SU-DHL-6 (cell line): Measurements from ENCODE around the gene ARL11.

Experiments used
- H2AFZ ChIP-seq: fragments of 200-600 bp; sonication (generic); 2 replicates; pipeline ENCODE4 v1.6.1; 2014; ENCODE audit warnings: low read depth, mild to moderate bottlenecking, moderate library complexity, mixed read lengths, antibody characterized with exemption, low read length; ENCODE audit not compliant: severe bottlenecking
- H3F3A ChIP-seq: fragments of 200-600 bp; shearing (Covaris generic); 2 replicates; pipeline ENCODE4 v1.6.0; 2016; ENCODE audit warnings: antibody characterized with exemption, mild to moderate bottlenecking; ENCODE audit not compliant: insufficient read depth
- H3K27ac ChIP-seq: fragments of 200-600 bp; sonication (generic); 2 replicates; pipeline ENCODE4 v1.5.1; 2016; ENCODE audit warnings: low read depth, mild to moderate bottlenecking, low read length, moderate library complexity, mixed read lengths
- H3K27me3 ChIP-seq: fragments of 200-600 bp; sonication (generic), shearing (Covaris generic); 2 replicates; pipeline ENCODE4 v1.6.0; 2014; ENCODE audit warnings: mild to moderate bottlenecking, low read length
- H3K36me3 ChIP-seq: fragments of 200-600 bp; sonication (generic); 2 replicates; pipeline ENCODE4 v1.6.1; 2014; ENCODE audit warnings: mild to moderate bottlenecking, low read length, mixed read lengths
- H3K4me2 ChIP-seq: fragments of 300-600, 200-600 bp; shearing (Covaris generic), sonication (generic); 2 replicates; pipeline ENCODE4 v1.6.0; 2014; ENCODE audit warnings: low read length, low read depth, mild to moderate bottlenecking; ENCODE audit not compliant: poor library complexity, severe bottlenecking
- H3K4me3 ChIP-seq: fragments of 200-600 bp; sonication (generic); 2 replicates; pipeline ENCODE4 v1.5.1; 2014; ENCODE audit warnings: antibody characterized with exemption, low read length, mild to moderate bottlenecking, mixed read lengths; ENCODE audit not compliant: insufficient read depth, poor library complexity, severe bottlenecking
- H3K79me2 ChIP-seq: fragments of 200-600 bp; sonication (generic); 2 replicates; pipeline ENCODE4 v1.6.1; 2014; ENCODE audit warnings: mild to moderate bottlenecking, low read length, moderate library complexity; ENCODE audit not compliant: insufficient read depth
- H3K9ac ChIP-seq: fragments of 200-600 bp; sonication (generic); 2 replicates; pipeline ENCODE4 v1.7.0; 2014; ENCODE audit warnings: mild to moderate bottlenecking, low read length
- H3K9me2 ChIP-seq: fragments of 200-600 bp; sonication (generic); replicated peaks from 2 replicates; pipeline ENCODE4 v1.6.1; 2014; ENCODE audit warnings: low read length; ENCODE audit not compliant: insufficient read depth
- H3K9me3 ChIP-seq: fragments of 200-600 bp; sonication (generic); 2 replicates; pipeline ENCODE4 v1.6.1; 2014; ENCODE audit warnings: low read length, mixed read lengths; ENCODE audit not compliant: insufficient read depth
- H4K20me1 ChIP-seq: fragments of 200-600 bp; sonication (generic); 2 replicates; pipeline ENCODE4 v1.6.1; 2014; ENCODE audit warnings: low read depth, mild to moderate bottlenecking, antibody characterized with exemption, low read length, moderate library complexity, mixed read lengths
- EZH2phosphoT487 ChIP-seq: fragments of 200-600 bp; sonication (generic), shearing (Covaris generic); conservative IDR thresholded peaks from 2 replicates; pipeline ENCODE4 v1.6.1; 2018; ENCODE audit warnings: mild to moderate bottlenecking, antibody characterized with exemption, low read length, moderate library complexity, mixed read lengths
- TF ChIP-seq, protein P1 (sequence below): fragments of 200-600 bp; sonication (generic); IDR thresholded peaks from one replicate; pipeline ENCODE4 v1.5.1; 2017; ENCODE audit warnings: antibody characterized with exemption, mild to moderate bottlenecking, low read length, moderate library complexity; ENCODE audit not compliant: insufficient read depth, poor library complexity, severe bottlenecking

Gene ARL11

DNA sequence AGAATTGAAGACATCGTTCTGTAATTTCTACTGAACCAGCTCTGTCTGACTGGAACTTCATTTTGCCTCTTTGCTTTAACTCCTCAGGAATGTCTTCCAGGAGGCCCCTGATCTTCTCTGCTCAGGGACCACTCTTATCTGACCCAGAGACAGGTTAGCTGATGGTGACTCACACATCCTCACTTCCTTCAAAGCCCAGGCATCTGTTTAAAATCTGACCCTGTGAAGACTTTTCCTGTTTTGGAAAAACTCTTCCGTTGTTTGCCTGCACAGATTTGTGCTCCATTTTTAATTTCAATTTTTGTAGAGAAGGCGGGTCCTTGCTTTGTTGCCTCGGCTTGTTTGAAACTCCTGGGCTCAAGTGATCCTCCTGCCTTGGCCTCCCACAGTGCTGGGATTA, 1.6 kb downstream of the ARL11 start:
- H3K9me3 ChIP-seq = no peaks in the 10 kb centered on the region
- TF ChIP-seq, protein P1, sequence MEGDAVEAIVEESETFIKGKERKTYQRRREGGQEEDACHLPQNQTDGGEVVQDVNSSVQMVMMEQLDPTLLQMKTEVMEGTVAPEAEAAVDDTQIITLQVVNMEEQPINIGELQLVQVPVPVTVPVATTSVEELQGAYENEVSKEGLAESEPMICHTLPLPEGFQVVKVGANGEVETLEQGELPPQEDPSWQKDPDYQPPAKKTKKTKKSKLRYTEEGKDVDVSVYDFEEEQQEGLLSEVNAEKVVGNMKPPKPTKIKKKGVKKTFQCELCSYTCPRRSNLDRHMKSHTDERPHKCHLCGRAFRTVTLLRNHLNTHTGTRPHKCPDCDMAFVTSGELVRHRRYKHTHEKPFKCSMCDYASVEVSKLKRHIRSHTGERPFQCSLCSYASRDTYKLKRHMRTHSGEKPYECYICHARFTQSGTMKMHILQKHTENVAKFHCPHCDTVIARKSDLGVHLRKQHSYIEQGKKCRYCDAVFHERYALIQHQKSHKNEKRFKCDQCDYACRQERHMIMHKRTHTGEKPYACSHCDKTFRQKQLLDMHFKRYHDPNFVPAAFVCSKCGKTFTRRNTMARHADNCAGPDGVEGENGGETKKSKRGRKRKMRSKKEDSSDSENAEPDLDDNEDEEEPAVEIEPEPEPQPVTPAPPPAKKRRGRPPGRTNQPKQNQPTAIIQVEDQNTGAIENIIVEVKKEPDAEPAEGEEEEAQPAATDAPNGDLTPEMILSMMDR = no peak
- no peak for TF ChIP-seq EZH2phosphoT487
- no peak overlapping the region for H2AFZ ChIP-seq
- H3K27ac ChIP-seq = peak overlapping the region; percentile 74
- H3K9me2 ChIP-seq = no peaks in the 10 kb centered on the region
- no peaks in the 10 kb centered on the region for H4K20me1 ChIP-seq
- H3K4me3 ChIP-seq = no peak overlapping the region
- H3K4me2 ChIP-seq = peak overlapping the region; percentile 70
- H3F3A ChIP-seq = no peaks in the 10 kb centered on the region; the same call in 1 of the 2 replicates
- peak overlapping the region; percentile 76; the same call in 1 of the 2 replicates for H3K9ac ChIP-seq
- H3K79me2 ChIP-seq = peaks cover 44% of the 10 kb centered on the region
- H3K27me3 ChIP-seq = no peaks in the 10 kb centered on the region
- no peaks in the 10 kb centered on the region for H3K36me3 ChIP-seq

DNA sequence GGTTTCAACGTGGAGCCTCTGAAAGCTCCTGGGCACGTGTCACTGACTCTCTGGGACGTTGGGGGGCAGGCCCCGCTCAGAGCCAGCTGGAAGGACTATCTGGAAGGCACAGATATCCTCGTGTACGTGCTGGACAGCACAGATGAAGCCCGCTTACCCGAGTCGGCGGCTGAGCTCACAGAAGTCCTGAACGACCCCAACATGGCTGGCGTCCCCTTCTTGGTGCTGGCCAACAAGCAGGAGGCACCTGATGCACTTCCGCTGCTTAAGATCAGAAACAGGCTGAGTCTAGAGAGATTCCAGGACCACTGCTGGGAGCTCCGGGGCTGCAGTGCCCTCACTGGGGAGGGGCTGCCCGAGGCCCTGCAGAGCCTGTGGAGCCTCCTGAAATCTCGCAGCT, 2.3 kb downstream of the ARL11 start:
- TF ChIP-seq EZH2phosphoT487 = no peak
- TF ChIP-seq, protein P1 = no peak
- Histone ChIP-seq H3K79me2 (peaks cover 44% of the 10 kb centered on the region), H3K4me3 (no peak overlapping the region), H2AFZ (no peak overlapping the region), H3K4me2 (no peak overlapping the region), H3F3A (no peaks in the 10 kb centered on the region; the same call in 1 of the 2 replicates), H3K27ac (no peak overlapping the region), H3K27me3 (no peaks in the 10 kb centered on the region), H3K9me2 (no peaks in the 10 kb centered on the region), H3K9me3 (no peaks in the 10 kb centered on the region), H3K36me3 (no peaks in the 10 kb centered on the region), H3K9ac (no peak overlapping the region), H4K20me1 (no peaks in the 10 kb centered on the region)

DNA sequence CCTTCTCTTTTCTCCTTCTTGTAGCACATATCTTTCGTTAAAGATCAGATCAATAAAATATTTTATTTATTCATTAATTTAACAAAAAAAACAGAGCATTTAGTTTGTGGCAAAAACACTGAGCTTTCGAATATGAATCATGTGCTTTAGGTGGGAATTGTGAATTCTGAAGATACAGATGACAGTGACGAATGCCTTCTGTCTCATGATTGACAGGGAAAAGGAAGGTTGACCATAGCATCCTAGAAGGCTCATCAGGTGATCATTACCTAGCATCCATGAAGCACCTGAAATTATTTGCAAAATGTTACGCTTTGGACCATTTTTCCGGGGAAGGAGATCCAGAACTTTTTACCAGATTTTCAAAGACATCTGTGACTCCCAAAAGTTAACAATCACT, 3.8 kb downstream of the ARL11 start:
- no peaks in the 10 kb centered on the region for H3K9me2 ChIP-seq
- H3K4me2 ChIP-seq = no peak overlapping the region
- H3K36me3 ChIP-seq = no peaks in the 10 kb centered on the region
- peaks cover 44% of the 10 kb centered on the region for H3K79me2 ChIP-seq
- no peak overlapping the region for H2AFZ ChIP-seq
- H4K20me1 ChIP-seq = no peaks in the 10 kb centered on the region
- no peaks in the 10 kb centered on the region for H3K27me3 ChIP-seq
- TF ChIP-seq EZH2phosphoT487 = no peak
- TF ChIP-seq, protein P1 = no peak
- H3K9ac ChIP-seq = no peak overlapping the region
- H3K27ac ChIP-seq = no peak overlapping the region
- no peaks in the 10 kb centered on the region for H3K9me3 ChIP-seq
- H3K4me3 ChIP-seq = no peak overlapping the region
- H3F3A ChIP-seq = no peaks in the 10 kb centered on the region

DNA sequence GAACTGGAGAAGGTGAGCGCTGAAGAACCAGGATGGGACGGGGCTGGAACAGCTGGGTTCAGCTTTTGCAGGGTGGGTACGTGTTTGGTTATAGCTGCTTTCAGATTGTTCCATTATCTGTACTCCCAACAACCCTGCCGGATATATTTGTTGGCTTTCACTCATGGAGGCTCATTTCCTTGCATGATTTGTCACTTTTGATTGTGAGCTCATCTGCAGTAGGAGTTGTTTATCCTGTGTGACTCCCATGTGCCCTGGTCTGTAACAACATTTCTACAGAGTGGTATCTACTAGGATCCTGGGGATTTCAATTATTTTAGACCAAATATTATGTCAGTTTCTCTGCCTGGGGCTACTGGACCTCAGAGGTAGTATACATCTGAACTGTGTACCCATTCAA, 5.4 kb downstream of the ARL11 start:
- Histone ChIP-seq H3K9me2 (no peaks in the 10 kb centered on the region), H3K36me3 (no peaks in the 10 kb centered on the region), H3K9me3 (no peaks in the 10 kb centered on the region), H4K20me1 (no peaks in the 10 kb centered on the region), H3K79me2 (peaks cover 40% of the 10 kb centered on the region), H3K4me3 (no peak overlapping the region), H2AFZ (no peak overlapping the region), H3K27ac (no peak overlapping the region), H3K27me3 (no peaks in the 10 kb centered on the region), H3K4me2 (no peak overlapping the region), H3K9ac (no peak overlapping the region), H3F3A (no peaks in the 10 kb centered on the region)
- no peak for TF ChIP-seq EZH2phosphoT487
- TF ChIP-seq, protein P1 = no peak
